Thyroid gland (tissue), 4 donors: ENCODE data around the gene POR.

Experiments used
- CTCF ChIP-seq, 6 experiments: fragments of 200-600 bp in 3 of 6; fragments of 450-650 bp in 3 of 6; sonication (generic) in 3 of 6; IDR thresholded peaks; one replicate each; pipeline ENCODE4 v1.5.1; 2016 to 2019; ENCODE audit warnings: antibody characterized with exemption in 6 of 6, mild to moderate bottlenecking in 2 of 6, inconsistent platforms in 1 of 6, moderate library complexity in 1 of 6
- POLR2A ChIP-seq, 2 donors: fragments of 450-650 bp; IDR thresholded peaks; one replicate each; pipeline ENCODE4 v1.6.1; 2017; ENCODE audit warnings: antibody characterized with exemption in 2 of 2, mild to moderate bottlenecking in 2 of 2, moderate library complexity in 1 of 2

- no peak for TF ChIP-seq CTCF (IDR thresholded peaks at IDR 0.05)
- no peak for TF ChIP-seq POLR2A (IDR thresholded peaks at IDR 0.05)
These were observed 65.7 kb downstream of the POR start for GRCh38 chr7:75980430-75981202.
